IMR-90 (cell line): Measurements from ENCODE around the gene CRYM. TPM values are rescaled to one million over a fixed set of nuclear protein-coding genes. Genes with fewer than 3 reads are reported as not detected.

Experiments used
- ATAC-seq: fragments of 200-7000 bp; cut with Tn5 transposase; 2 replicates; pipeline ENCODE4 v1.9.1; 2020; ENCODE audit warnings: low read depth, mild to moderate bottlenecking, moderate library complexity
- BruUV-seq: library from RNA; stranded (reverse); fragments of 400-500 nt; replicated peaks from 2 replicates; lab custom pipeline; 2021; lab: Mats Ljungman, UMichigan
- CTCF ChIA-PET: fragments of 300-600 bp; formaldehyde crosslinking; extraction: SDS; loops from one replicate; lab custom pipeline; 2021; ENCODE audit warnings: antibody characterized with exemption; lab: Yijun Ruan, JAX
- POLR2A ChIA-PET: fragments of 300-600 bp; sonication (Branson Sonifier 250); formaldehyde crosslinking; loops from one replicate; lab custom pipeline; 2022; ENCODE audit warnings: antibody characterized with exemption; ENCODE audit not compliant: unreplicated experiment; lab: Charles Lee
- DNase-seq: peaks from one replicate; pipeline ENCODE4 v3.0.0; 2013
- H2AFZ ChIP-seq: replicated peaks from 2 replicates; pipeline ENCODE3; 2013; ENCODE audit warnings: low read length, mild to moderate bottlenecking; ENCODE audit not compliant: poor library complexity
- H2AK5ac ChIP-seq: 2 replicates; pipeline ENCODE4 v1.6.1; 2013; ENCODE audit warnings: low read depth, low read length, inconsistent platforms
- H2AK9ac ChIP-seq: replicated peaks from 2 replicates; pipeline ENCODE3; 2013; ENCODE audit warnings: mild to moderate bottlenecking, low read depth, low read length, moderate library complexity; ENCODE audit not compliant: poor library complexity
- H2BK120ac ChIP-seq: 2 replicates; pipeline ENCODE4 v1.6.1; 2013; ENCODE audit warnings: low read depth, low read length, inconsistent platforms
- H2BK15ac ChIP-seq: 3 replicates; pipeline ENCODE4 v1.6.1; 2013; ENCODE audit warnings: low read depth, low read length, inconsistent platforms
- H2BK20ac ChIP-seq: 2 replicates; pipeline ENCODE4 v1.6.1; 2013; ENCODE audit warnings: low read depth, mild to moderate bottlenecking, inconsistent platforms, low read length, moderate library complexity
- H2BK5ac ChIP-seq: 2 replicates; pipeline ENCODE4 v1.6.1; 2013; ENCODE audit warnings: mild to moderate bottlenecking, low read depth, low read length, inconsistent platforms; ENCODE audit not compliant: poor library complexity, severe bottlenecking
- H3K14ac ChIP-seq: replicated peaks from 2 replicates; pipeline ENCODE4 v1.6.1; 2013; ENCODE audit warnings: low read depth, low read length, inconsistent platforms
- H3K18ac ChIP-seq: 2 replicates; pipeline ENCODE4 v1.6.1; 2013; ENCODE audit warnings: low read depth, low read length, control low read depth
- H3K23ac ChIP-seq: 2 replicates; pipeline ENCODE4 v1.6.1; 2013; ENCODE audit warnings: low read depth, low read length, inconsistent platforms
- H3K27ac ChIP-seq: 2 replicates; pipeline ENCODE4 v1.5.1; 2013; ENCODE audit warnings: mild to moderate bottlenecking, control low read depth, low read length; ENCODE audit not compliant: insufficient read depth
- H3K27me3 ChIP-seq: 2 replicates; pipeline ENCODE4 v1.6.1; 2013; ENCODE audit warnings: low read length; ENCODE audit not compliant: control insufficient read depth, insufficient read depth
- H3K36me3 ChIP-seq: 2 replicates; pipeline ENCODE4 v1.6.1; 2013; ENCODE audit warnings: low read length, mixed read lengths; ENCODE audit not compliant: control insufficient read depth, insufficient read depth
- H3K4ac ChIP-seq: 2 replicates; pipeline ENCODE4 v1.6.1; 2013; ENCODE audit warnings: low read depth, low read length, inconsistent platforms
- H3K4me1 ChIP-seq: 2 replicates; pipeline ENCODE4 v1.6.1; 2013; ENCODE audit warnings: low read length, mixed read lengths; ENCODE audit not compliant: control insufficient read depth, insufficient read depth
- H3K4me2 ChIP-seq: 2 replicates; pipeline ENCODE4 v1.6.1; 2013; ENCODE audit warnings: low read depth, mild to moderate bottlenecking, control low read depth, low read length, moderate library complexity
- H3K4me3 ChIP-seq: 2 replicates; pipeline ENCODE4 v1.5.1; 2013; ENCODE audit warnings: low read depth, mild to moderate bottlenecking, control low read depth, low read length, moderate library complexity; ENCODE audit not compliant: insufficient read depth
- H3K56ac ChIP-seq: 2 replicates; pipeline ENCODE4 v1.6.1; 2013; ENCODE audit warnings: low read length, inconsistent platforms; ENCODE audit not compliant: insufficient read depth; ENCODE audit errors: extremely low read depth
- H3K79me1 ChIP-seq, 2 experiments: 2 replicates each; pipeline ENCODE4 v1.6.1; 2013; ENCODE audit warnings: low read length in 2 of 2, inconsistent platforms in 1 of 2, low read depth in 1 of 2
- H3K9ac ChIP-seq: 2 replicates; pipeline ENCODE4 v1.6.1; 2013; ENCODE audit warnings: low read depth, low read length, control low read depth
- H3K9me1 ChIP-seq: 2 replicates; pipeline ENCODE4 v1.6.1; 2013; ENCODE audit warnings: low read length, inconsistent platforms; ENCODE audit not compliant: insufficient read depth
- H3K9me3 ChIP-seq: 2 replicates; pipeline ENCODE4 v1.6.1; 2013; ENCODE audit warnings: low read length; ENCODE audit not compliant: control insufficient read depth, insufficient read depth
- H4K20me1 ChIP-seq: 2 replicates; pipeline ENCODE4 v1.6.1; 2013; ENCODE audit warnings: low read length, inconsistent platforms; ENCODE audit not compliant: insufficient read depth
- H4K5ac ChIP-seq: 2 replicates; pipeline ENCODE4 v1.6.1; 2013; ENCODE audit warnings: mild to moderate bottlenecking, low read depth, low read length, control low read depth
- H4K8ac ChIP-seq, 2 experiments: 2 replicates each; pipeline ENCODE4 v1.6.1; 2013; ENCODE audit warnings: low read depth in 2 of 2, low read length in 2 of 2, control low read depth in 1 of 2, inconsistent platforms in 1 of 2
- H4K91ac ChIP-seq: 2 replicates; pipeline ENCODE4 v1.6.1; 2013; ENCODE audit warnings: low read depth, low read length, inconsistent platforms; ENCODE audit not compliant: insufficient read depth
- BHLHE40 ChIP-seq: fragments of 150-350 bp; IDR thresholded peaks from 2 replicates; pipeline ENCODE4 v1.6.1; 2016; ENCODE audit warnings: mild to moderate bottlenecking, low read depth, low read length
- CEBPB ChIP-seq: IDR thresholded peaks from 2 replicates; pipeline ENCODE4 v1.6.1; 2012; ENCODE audit warnings: low read depth, low read length, improper control_type of control experiment
- CHD1 ChIP-seq: IDR thresholded peaks from 2 replicates; pipeline ENCODE4 v1.6.1; 2012; ENCODE audit warnings: low read depth, low read length, improper control_type of control experiment
- ELK1 ChIP-seq: fragments of 150-350 bp; IDR thresholded peaks from 2 replicates; pipeline ENCODE4 v1.6.1; 2016; ENCODE audit warnings: low read depth, mild to moderate bottlenecking, low read length, moderate library complexity, borderline replicate concordance
- FOS ChIP-seq: fragments of 150-350 bp; IDR thresholded peaks from 2 replicates; pipeline ENCODE4 v1.6.1; 2016; ENCODE audit warnings: low read depth, low read length
- MAFK ChIP-seq: IDR thresholded peaks from 2 replicates; pipeline ENCODE4 v1.6.1; 2012; ENCODE audit warnings: low read depth, low read length, improper control_type of control experiment
- MAZ ChIP-seq: IDR thresholded peaks from 2 replicates; pipeline ENCODE4 v1.6.1; 2012; ENCODE audit warnings: low read depth, mild to moderate bottlenecking, low read length, improper control_type of control experiment, moderate library complexity, borderline replicate concordance
- NFE2L2 ChIP-seq: fragments of 150-350 bp; IDR thresholded peaks from 2 replicates; pipeline ENCODE4 v1.6.1; 2016; ENCODE audit warnings: low read depth, mild to moderate bottlenecking, low read length
- POLR2A ChIP-seq: IDR thresholded peaks from 2 replicates; pipeline ENCODE4 v1.6.1; 2012; ENCODE audit warnings: mild to moderate bottlenecking, low read depth, low read length
- RAD21 ChIP-seq: IDR thresholded peaks from 2 replicates; pipeline ENCODE4 v1.6.1; 2012; ENCODE audit warnings: low read length, improper control_type of control experiment
- RCOR1 ChIP-seq: IDR thresholded peaks from 2 replicates; pipeline ENCODE4 v1.6.1; 2012; ENCODE audit warnings: mild to moderate bottlenecking, low read length, improper control_type of control experiment; ENCODE audit not compliant: insufficient replicate concordance
- RFX5 ChIP-seq: IDR thresholded peaks from 2 replicates; pipeline ENCODE4 v1.8.0; 2012; ENCODE audit warnings: low read depth, mild to moderate bottlenecking, low read length, moderate library complexity
- SMC3 ChIP-seq: fragments of 150-350 bp; IDR thresholded peaks from 2 replicates; pipeline ENCODE4 v1.6.1; 2016; ENCODE audit warnings: low read depth, mild to moderate bottlenecking, antibody characterized with exemption, low read length, moderate library complexity
- USF2 ChIP-seq: fragments of 150-350 bp; IDR thresholded peaks from 2 replicates; pipeline ENCODE4 v1.6.1; 2017; ENCODE audit warnings: mild to moderate bottlenecking, antibody characterized with exemption, low read length, low read depth
- WGBS, 2 experiments: methylation state at CpG; one replicate each; pipeline versions ENCODE4 v1.1.5 to v1.1.7; 2013; ENCODE audit warnings: missing lambda C conversion rate in 2 of 2; ENCODE audit not compliant: insufficient read length in 1 of 2; ENCODE audit errors: extremely low coverage in 2 of 2; 5-methylcytosine and 5-hydroxymethylcytosine counted together
- dilution Hi-C: fragments of 300-500 bp; cut with HindIII; formaldehyde crosslinking; loops from one replicate; pipeline ENCODE4 v1.14.3; 2018; ENCODE audit warnings: low sequenced_read_pairs; ENCODE audit not compliant: unreplicated experiment
- in situ Hi-C: fragments of 300-500 bp; cut with MboI; formaldehyde crosslinking; loops from 3 replicates; pipeline ENCODE4 v1.14.3; 2019; ENCODE audit warnings: low sequenced_read_pairs, inconsistent platforms, mixed read lengths
- intact Hi-C: fragments of 100-400 bp; cut with micrococcal nuclease; formaldehyde crosslinking; loops from 2 replicates; pipeline ENCODE4 v1.10.0; 2022
- polyA plus RNA-seq, 3 experiments: library from polyadenylated mRNA; depleted of rRNA; stranded (reverse); fragments of >200 nt; gene quantifications; 2 replicates each; pipeline ENCODE4 v1.2.3, GENCODE V29; 2012; ENCODE audit warnings: low replicate concordance in 1 of 3
- total RNA-seq: library from RNA; depleted of rRNA; stranded (reverse); fragments of >200 nt; gene quantifications from 2 replicates; pipeline ENCODE4 v1.2.3, GENCODE V29; 2012
- TF ChIP-seq, protein P1 (sequence below): conservative IDR thresholded peaks from 2 replicates; pipeline ENCODE4 v1.5.1; 2012; ENCODE audit warnings: mild to moderate bottlenecking, low read depth, low read length, improper control_type of control experiment

CRYM gene
- total and polyA plus RNA-seq, 2 of the 4 experiments (the other 2 are of a cell fraction): not detected

GRCh38 chr16:21217121-21217520 is 61.0 kb downstream of the CRYM start:
- TF ChIP-seq FOS: no peak
- TF ChIP-seq CHD1: no peak
- TF ChIP-seq CEBPB: no peak
- no peak for TF ChIP-seq ELK1
- no peak for TF ChIP-seq MAFK
- no peak for TF ChIP-seq MAZ
- no peak for TF ChIP-seq RFX5
- TF ChIP-seq, protein P1, sequence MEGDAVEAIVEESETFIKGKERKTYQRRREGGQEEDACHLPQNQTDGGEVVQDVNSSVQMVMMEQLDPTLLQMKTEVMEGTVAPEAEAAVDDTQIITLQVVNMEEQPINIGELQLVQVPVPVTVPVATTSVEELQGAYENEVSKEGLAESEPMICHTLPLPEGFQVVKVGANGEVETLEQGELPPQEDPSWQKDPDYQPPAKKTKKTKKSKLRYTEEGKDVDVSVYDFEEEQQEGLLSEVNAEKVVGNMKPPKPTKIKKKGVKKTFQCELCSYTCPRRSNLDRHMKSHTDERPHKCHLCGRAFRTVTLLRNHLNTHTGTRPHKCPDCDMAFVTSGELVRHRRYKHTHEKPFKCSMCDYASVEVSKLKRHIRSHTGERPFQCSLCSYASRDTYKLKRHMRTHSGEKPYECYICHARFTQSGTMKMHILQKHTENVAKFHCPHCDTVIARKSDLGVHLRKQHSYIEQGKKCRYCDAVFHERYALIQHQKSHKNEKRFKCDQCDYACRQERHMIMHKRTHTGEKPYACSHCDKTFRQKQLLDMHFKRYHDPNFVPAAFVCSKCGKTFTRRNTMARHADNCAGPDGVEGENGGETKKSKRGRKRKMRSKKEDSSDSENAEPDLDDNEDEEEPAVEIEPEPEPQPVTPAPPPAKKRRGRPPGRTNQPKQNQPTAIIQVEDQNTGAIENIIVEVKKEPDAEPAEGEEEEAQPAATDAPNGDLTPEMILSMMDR: no peak
- TF ChIP-seq USF2: no peak
- no peak for TF ChIP-seq RCOR1
- no peak for TF ChIP-seq NFE2L2
- TF ChIP-seq SMC3: no peak
- TF ChIP-seq BHLHE40: no peak
- TF ChIP-seq POLR2A: no peak
- TF ChIP-seq RAD21: no peak
- ChIA-PET CTCF (no interaction called here), POLR2A (no interaction called here)
- no peak overlapping the region for H3K56ac ChIP-seq
- DNase-seq (no peak), ATAC-seq (no peak)
- no peaks in the 10 kb centered on the region for H3K4me1 ChIP-seq
- no peak overlapping the region for H2BK20ac ChIP-seq
- no peak overlapping the region for H3K18ac ChIP-seq
- peaks cover 7% of the 10 kb centered on the region for H3K27me3 ChIP-seq
- H3K14ac ChIP-seq: no peak overlapping the region
- H3K4me3 ChIP-seq: no peak overlapping the region
- BruUV-seq: no TSS peak
- no peak overlapping the region for H2AK9ac ChIP-seq
- dilution Hi-C loops: no loop called here
- in situ Hi-C loops: no loop called here
- no peak overlapping the region for H3K9ac ChIP-seq
- no peak overlapping the region for H2AK5ac ChIP-seq
- no peaks in the 10 kb centered on the region for H3K9me3 ChIP-seq
- H3K36me3 ChIP-seq: no peaks in the 10 kb centered on the region
- no peak overlapping the region for H2BK15ac ChIP-seq
- no peak overlapping the region for H2BK5ac ChIP-seq
- H3K4me2 ChIP-seq: no peak overlapping the region
- H3K27ac ChIP-seq: no peak overlapping the region
- H4K8ac ChIP-seq: no peak overlapping the region
- H4K20me1 ChIP-seq: no peaks in the 10 kb centered on the region
- intact Hi-C loops: no loop called here
- no peaks in the 10 kb centered on the region for H3K9me1 ChIP-seq
- H4K5ac ChIP-seq: no peak overlapping the region
- no peak overlapping the region for H3K23ac ChIP-seq
- WGBS, 2 experiments: no CpG with 5 or more reads among the region's 2 CpGs
- H2AFZ ChIP-seq: no peak overlapping the region
- no peak overlapping the region for H2BK120ac ChIP-seq
- no peak overlapping the region for H3K4ac ChIP-seq
- no peaks in the 10 kb centered on the region for H3K79me1 ChIP-seq
- H4K91ac ChIP-seq: no peak overlapping the region
